ENCODE results near the gene BRD9.
"Not testable (repeated sequence)": the region's sequence is repeated elsewhere in the genome, so short reads cannot be mapped to it uniquely, and the experiment has no call there.

BRD9 gene

DNA sequence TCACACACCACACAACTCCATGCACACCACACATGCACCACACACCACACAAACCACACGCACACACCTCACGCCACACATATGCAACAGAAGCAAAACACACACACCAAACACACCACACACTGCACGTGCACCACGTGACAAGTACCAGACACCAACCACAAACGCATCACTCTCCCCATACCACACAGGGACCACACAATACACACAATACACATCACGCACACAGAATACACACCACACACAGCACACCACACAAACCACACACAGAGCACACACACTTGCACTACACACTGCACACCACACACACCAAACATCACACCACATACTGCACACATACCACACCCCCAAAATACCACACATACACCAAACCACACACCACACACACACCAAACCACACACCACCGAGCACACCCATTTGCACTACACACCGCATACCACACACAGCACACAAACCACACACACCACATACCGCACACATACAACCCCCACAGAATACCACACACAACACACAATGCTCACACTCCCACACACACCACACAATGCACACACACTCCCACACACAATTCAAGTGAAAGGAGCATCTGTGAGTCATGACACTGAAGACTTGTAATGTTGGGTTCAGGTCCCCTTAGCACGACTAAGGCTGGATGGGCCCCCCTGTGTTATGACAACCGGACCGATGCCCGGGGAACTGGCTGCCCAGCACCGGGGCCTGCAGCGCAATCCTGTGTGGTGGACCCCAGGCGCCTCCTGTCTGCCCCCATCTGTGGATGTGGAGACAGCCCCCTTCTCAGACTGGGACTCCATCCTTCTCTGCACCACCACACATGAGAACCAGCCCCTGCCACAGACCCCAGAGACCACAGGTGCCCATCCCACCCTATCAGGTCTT is 35.8 kb downstream of the BRD9 start:
- no peak for DNase-seq

DNA sequence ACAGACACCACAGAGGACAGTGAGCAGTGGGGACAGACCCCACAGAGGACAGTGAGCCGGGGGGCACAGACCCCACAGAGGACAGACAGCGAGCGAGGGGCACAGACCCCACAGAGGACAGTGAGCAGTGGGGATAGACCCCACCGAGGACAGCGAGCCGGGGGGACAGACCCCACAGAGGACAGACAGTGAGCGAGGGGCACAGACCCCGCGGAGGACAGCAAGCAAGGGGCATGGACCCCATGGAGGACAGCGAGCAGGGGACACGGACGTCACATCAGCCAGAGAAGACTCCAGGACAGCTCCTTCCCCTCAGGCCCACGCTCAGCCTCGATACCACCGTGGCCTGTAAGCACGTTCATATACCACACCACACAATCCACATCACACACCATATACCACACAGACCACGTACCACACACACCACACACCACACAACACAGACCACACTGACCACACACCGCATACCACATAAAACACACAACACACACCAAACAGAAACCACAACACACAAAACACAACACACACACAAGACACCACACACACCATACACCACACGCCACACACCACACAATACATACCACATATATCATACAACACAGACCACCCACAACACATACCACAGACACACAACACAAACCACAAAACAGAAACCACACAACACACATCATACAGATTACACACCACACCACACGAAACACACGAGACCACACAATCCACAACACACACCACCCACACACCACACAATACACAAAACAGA is 36.6 kb downstream of the BRD9 start:
- DNase-seq: no peak

DNA sequence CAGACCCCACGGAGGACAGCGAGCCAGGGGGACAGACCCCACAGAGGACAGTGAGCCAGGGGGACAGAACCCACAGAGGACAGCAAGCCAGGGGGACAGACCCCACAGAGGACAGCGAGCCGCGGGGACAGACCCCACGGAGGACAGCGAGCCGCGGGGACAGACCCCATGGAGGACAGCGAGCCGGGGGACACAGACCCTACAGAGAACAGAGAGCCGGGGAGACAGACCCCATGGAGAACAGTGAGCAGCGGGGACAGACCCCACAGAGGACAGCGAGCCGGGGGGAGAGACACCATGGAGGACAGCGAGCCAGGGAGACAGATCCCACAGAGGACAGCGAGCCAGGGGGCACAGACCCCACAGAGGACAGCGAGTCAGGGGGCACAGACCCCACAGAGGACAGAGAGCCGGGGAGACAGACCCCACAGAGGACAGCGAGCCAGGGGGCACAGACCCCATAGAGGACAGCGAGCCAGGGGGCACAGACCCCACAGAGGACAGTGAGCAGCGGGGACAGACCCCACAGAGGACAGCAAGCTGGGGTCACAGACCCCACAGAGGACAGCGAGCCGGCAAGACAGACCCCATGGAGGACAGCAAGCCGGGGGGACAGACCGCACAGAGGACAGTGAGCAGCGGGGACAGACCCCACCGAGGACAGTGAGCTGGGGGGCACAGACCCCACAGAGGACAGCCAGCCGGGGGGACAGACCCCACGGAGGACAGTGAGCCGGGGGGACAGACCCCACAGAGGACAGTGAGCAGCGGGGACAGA is 37.4 kb downstream of the BRD9 start:
- DNase-seq: no peak

DNA sequence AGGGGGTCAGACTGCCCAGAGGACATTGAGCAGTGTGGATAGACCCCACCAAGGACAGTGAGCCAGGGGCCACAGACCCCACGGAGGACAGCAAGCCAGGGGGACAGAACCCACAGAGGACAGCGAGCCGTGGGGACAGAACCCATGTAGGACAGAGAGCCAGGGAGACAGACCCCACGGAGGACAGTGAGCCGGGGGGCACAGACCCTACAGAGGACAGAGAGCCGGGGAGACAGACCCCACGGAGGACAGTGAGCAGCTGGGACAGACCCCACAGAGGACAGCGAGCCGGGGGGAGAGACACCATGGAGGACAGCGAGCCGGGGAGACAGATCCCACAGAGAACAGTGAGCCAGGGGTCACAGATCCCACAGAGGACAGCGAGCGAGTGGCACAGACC is 38.4 kb downstream of the BRD9 start:
- DNase-seq: no peak

DNA sequence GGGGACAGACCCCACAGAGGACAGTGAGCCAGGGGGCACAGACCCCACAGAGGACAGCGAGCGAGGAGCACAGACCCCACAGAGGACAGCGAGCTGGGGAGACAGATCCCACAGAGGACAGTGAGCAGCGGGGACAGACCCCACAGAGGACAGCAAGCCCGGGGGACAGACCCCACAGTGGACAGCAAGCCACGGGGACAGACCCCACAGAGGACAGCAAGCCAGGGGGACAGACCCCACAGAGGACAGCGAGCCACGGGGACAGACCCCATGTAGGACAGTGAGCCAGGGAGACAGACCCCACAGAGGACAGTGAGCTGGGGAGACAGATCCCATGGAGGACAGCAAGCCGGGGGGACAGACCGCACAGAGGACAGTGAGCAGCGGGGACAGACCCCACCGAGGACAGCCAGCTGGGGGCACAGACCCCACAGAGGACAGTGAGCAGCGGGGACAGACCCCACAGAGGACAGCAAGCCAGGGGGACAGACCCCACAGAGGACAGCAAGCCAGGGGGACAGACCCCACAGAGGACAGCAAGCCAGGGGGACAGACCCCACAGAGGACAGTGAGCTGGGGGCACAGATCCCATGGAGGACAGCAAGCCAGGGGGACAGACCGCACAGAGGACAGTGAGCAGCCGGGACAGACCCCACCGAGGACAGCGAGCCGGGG is 39.0 kb downstream of the BRD9 start:
- DNase-seq: not testable (repeated sequence)

DNA sequence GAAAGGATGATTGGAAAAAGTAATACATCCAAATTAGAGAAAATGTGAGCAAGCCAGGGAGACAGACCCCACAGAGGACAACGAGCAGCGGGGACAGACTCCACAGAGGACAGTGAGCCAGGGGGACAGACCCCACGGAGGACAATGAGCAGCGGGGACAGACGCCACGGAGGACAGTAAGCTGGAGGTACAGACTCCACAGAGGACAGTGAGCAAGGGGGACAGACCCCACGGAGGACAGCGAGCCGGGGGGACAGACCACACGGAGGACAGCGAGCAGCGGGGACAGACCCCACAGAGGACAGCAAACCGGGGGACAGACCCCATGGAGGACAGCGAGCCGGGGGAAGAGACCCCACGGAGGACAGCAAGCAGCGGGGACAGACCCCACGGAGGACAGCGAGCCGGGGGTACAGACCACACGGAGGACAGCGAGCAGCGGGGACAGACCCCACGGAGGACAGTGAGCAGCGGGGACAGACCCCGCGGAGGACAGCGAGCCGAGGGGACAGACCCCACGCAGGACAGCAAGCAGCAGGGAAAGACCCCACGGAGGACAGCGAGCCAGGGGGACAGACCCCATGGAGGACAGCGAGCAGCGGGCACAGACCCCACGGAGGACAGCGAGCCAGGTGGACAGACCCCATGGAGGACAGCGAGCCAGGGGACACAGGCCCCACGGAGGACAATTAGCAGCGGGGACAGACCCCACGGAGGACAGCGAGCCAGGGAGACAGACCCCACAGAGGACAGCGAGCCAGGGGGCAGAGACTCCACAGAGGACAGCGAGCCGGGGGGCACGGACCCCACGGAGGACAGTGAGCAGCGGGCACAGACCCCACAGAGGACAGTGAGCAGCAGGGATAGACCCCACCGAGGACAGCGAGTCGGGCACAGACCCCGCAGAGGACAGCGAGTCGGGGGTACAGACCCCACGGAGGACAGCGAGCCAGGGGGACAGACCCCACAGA is 39.9 kb downstream of the BRD9 start:
- no peak for DNase-seq

DNA sequence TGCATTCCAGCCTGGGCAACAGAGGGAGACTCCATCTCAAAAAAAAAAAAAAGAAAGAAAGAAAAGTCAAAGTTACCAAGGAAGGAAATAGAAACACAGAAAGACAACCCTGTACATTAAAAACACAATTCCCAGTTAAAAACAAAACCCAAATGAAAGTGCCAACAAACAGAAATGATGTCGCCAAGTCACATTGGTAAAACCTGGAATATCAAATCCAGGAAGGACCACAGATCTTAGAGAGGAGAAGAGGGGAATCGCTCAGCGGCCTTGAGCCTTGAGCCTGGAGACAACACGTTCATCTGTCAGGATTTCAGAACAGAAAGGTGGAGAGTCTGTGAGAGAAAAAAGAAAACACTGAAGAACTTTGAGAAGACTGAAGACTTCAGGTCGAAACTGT is 40.6 kb downstream of the BRD9 start:
- no peak for DNase-seq

DNA sequence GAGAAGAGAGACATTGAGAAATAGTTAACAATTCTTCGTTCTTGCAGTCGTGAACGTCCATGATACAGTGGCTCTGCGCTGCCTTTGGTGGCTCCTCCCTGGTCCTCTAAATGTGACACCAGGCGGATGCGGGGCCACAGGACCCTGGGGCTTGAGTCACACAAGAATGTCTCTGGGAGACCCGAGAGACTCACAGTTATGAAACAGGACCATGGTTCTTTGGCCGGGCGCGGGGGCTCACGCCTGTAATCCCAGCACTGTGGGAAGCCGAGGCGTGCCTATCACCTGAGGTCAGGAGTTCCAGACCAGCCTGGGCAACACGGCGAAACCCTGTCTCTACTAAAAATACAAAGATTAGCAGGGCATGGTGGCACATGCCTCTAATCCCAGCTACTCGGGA is 41.0 kb downstream of the BRD9 start:
- DNase-seq: no peak

DNA sequence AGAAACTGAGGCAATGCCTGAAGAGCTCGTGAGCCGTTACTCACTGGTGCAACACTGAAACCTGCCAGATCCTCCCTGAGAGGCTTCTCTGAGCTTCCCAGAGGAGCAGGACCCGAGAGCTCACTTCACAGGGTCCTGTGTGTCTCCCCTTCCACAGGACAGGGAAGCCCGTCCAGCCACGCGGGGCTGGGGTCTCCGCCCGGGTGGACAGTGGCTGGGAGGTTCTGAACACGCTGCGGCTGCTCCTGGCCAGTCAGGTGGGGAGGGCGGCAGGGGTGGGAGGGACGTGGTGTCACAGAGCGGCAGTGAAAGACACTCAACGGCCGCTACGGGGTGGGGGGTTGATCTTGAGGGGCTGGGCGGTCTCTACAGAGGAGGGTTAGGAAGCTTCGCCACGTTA is 41.5 kb downstream of the BRD9 start:
- no peak for DNase-seq

DNA sequence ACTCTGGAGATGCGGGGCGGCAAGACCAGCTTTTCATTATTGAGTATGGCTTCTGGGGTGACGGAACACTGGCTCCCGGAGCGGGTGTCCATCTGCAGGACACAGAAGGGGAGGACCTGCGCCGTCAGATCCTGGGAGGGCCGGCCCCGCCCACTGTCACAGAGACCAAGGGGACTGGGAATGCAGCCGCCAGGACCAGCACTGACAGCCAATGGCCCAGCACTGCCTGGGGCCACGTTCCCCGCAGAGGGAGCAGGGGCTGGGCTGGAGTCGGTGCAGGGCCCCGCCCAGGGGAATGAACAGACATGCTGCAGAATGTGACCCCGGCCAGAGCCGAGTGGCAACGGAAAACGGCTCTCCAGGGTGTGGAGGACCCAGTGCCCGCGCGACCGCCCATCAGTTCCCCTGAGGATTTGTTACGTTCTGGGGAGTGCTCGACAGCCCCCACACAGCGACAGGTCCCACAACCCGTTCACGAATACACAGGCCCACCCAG is 42.0 kb downstream of the BRD9 start, which contains the start of gene ZDHHC11:
Gene ZDHHC11, minus strand, starts transcription at position 476 of the 496 bp plus-strand sequence. Its CDS starts 384 bp downstream, at position 92.
- DNase-seq: no peak

DNA sequence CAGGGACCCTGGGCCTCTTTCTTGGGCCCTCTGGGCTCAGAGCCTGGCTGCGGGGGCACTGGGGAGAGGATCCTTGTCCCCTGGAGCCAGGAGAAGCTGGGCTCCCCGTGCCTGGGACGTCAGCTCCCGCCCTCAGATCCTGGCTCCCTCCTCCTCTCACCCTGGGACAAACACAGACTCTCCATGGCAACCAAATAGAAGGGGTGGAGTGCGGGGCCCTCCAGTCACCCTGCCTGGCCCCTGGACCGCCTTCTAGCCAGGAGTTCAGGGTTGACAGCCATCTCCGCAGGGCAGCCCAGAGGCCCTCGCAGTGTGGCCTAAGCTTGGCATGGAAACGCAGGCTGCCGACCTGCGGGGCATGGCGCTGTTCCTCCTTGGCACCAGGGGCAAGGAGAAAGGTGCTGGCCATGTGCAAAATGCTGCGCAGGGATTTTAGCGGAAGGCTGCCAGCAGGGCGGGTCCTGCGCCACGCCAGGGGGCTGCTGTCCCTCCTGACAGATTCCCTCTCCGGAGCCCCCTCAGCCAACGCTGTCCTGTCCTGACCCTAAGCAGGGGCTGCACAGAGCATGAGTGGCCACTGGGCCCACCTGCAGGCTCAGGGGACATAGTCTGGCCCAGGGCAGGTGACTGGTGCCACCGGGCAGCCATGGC is 42.8 kb downstream of the BRD9 start:
- DNase-seq: no peak

DNA sequence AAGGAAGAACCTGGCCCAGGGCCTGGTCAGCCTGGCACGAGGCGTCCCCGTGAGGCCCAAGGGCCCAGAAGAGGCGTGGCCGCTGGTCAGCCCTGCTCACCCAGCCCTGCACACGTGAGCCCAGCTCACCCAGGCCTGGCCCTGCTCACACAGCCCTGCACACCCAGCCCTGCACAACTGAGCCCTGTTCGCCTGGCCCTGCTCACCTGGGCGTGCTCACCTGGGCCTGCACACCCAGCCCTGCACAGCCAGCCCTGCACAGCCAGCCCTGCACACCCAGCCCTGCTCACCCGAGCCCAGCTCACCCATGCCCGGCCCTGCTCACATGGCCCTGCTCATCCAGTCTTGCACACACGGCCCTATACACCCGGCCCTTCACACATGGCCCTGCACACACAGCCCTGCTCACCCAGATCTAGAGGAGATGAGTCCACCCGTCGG is 43.9 kb downstream of the BRD9 start:
- DNase-seq: no peak

DNA sequence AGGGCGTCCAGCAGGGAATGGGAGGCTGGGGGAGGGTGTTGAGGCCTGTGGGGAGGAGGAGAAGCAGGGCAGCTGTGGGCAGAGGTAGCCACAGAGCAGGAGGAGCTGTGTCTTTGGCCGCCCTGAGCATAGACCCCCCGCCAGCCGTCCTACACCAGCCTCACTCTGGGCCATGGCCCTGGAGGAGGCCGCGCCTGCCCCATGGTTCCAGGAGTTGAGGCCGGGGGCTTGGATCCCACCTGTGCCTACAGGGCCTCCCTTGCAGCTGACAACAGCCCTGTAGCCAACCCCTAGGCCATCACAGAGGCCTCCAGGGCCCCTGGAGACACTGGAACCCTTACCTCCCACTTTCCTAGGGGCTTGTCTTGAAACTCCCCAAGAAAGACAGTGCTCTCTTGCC is 44.9 kb downstream of the BRD9 start:
- DNase-seq: not testable (repeated sequence)

DNA sequence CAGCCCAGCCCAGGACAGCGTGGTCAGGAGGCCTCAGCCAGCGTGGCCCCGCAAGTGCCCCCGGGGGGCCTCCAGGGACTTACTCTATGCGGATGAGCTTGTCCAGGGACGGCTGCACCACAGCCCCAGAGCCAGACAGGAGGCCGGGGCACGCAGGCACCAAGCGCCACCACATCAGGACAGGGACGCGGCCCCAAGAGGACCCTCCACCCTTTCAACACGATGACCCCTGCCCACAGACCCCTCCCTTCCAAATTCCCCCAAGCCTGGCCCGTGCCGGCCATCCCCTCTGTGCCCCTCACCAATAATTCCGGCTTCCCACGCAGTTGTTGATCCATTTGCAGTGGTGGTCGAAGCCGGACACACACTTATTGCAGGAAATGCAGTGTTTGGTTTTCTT is 45.4 kb downstream of the BRD9 start:
- DNase-seq: not testable (repeated sequence)

DNA sequence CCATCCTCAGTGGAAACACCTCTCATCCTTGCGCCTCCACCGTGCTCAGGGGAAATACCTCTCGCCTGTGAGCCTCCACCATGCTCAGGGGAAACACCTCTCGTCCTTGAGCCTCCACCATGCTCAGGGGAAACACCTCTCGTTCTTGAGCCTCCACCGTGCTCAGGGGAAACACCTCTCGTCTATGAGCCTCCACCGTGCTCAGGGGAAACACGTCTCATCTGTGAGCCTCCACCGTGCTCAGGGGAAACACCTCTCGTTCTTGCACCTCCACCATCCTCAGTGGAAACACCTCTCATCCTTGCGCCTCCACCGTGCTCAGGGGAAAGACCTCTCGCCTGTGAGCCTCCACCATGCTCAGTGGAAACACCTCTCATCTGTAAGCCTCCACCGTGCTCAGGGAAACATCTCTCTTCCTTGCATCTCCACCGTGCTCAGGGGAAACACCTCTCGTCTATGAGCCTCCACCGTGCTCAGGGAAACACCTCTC is 46.0 kb downstream of the BRD9 start:
- DNase-seq: peak; percentile 6

DNA sequence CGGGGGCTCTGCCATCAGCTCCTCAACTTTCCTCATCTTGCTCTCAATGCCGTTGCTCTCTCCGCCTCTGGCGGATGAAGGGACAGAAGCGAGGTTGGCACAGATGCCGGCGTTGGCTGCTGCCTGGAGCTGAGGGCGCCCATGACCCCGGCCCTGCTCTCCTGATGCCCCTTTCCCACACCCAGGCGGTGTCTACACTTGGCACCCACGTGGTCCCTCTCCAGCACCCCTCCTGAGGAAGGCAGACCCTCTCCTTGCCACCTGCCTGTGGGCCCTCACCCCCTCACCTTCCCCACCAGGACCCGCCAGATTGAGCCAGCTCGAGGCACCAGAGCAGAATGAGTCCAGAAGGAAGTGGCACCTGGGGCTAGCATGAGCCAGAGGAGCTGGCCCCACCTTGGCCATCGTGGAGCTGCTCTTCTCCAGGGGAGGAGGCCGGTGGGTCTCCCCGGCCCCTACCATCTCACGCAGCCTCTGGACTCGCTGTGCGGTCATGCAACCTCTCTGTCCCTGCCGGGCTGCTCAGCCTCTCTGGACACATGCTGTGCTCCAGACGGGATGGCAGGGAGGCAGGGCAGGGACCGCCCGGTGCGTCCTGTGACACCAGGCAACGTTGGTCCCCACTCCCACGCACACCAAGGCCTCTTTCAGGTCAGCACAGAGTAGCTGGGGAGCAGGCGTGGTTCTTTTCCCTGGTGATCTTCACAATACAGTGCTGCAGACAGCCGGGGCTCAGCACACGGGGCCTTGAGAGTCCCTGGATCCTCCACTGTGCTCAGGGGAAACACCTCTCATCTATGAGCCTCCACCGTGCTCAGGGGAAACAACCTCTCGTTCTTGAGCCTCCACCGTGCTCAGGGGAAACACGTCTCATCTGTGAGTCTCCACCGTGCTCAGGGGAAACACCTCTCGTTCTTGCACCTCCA is 46.7 kb downstream of the BRD9 start:
- DNase-seq: not testable (repeated sequence)

DNA sequence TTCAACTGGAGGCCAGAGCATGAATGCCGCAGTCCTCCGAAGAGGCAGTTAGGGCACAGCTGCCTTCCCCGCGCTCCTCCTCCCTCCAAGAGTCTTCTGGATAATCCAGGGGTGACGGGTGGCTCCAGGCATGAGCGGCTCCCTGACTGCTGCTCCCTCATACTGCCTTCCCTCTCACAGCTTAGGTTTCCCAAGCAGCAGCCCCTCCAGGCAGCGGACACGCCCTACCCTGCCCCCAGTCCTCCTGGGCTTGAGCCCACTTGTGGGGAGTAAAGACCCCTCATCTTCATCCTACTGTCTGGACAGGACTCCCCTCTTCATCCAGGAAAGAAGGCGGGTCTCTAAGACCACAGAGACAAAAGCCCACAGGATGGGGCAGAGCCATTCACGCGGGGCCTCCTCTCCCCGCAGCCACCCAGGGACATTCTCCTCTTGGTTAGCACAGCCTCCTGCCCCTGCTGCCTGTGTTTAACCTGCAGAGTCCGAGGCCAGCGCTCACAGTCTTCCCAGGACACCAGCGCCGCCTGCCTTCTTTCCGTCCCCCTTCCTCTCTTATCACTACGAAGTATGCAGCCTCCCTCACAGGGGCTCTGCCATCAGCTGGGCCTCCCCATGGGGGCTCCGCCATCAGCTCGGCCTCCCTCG is 47.4 kb downstream of the BRD9 start:
- DNase-seq: peak; percentile 8

DNA sequence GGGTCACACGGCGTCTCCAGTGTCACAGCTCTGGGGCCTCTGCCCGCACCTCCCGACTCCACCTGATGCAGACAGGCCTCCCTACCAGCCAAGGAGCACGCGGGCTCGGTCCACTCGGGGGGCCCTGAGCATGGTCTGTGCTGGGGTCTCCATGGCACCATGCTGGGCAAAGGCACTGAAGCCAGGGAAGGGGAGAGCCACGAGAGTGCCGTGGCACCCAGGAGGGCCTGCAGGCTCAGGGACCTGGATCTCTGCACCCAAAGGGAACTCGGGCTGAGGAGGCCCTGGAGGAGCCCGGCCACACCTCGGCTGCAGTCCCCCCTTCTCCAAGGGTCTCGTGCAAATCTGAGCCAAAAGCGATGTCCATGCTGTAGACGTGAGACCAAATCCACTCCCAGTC is 48.2 kb downstream of the BRD9 start:
- DNase-seq: not testable (repeated sequence)

DNA sequence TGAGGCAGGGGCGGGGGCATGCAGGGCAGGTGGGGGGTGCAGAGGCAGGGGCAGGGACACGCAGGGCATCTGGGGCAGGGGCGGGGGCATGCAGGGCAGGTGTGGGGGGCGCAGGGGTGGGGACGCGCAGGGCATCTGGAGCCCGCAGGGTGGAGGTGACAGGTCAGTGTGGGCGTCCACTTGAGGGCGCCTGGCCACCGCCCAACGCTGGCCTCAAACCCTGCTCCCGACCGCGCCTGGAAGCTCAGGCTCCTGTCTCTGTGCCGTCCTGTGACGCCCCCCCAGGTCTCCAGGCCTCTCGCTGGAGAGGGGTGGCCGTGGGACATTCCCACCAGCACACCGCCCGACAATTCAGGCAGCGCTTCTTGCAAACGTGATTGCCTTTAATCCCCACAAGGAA is 48.7 kb downstream of the BRD9 start:
- not testable (repeated sequence) for DNase-seq
